T-helper 17 cell (primary cell): ENCODE data around the gene BCAS3. TPM values are rescaled to one million over a fixed set of nuclear protein-coding genes. Genes with fewer than 3 reads are reported as not detected.
"Not testable (repeated sequence)": the region's sequence is repeated elsewhere in the genome, so short reads cannot be mapped to it uniquely, and the experiment has no call there.

ENCODE experiments used
- ATAC-seq: fragments of 150-1000 bp; cut with Tn5 transposase; 2 replicates; pipeline ENCODE4 v1.10.0; 2021; ENCODE audit warnings: mild to moderate bottlenecking, moderate library complexity
- DNase-seq, 3 donors: peaks; one replicate each; pipeline versions ENCODE4 v3.0.0 to v3.0.0-alpha.2; 2020 to 2021
- H3K9me3 ChIP-seq: one replicate; pipeline ENCODE4 v1.7.0; 2013; ENCODE audit warnings: low read length, mild to moderate bottlenecking; ENCODE audit not compliant: control insufficient read depth, poor library complexity, severe bottlenecking
- H3K27ac Mint-ChIP-seq: one replicate; pipeline ENCODE4 v1.8.0; 2022; ENCODE audit warnings: mild to moderate bottlenecking, moderate library complexity, mixed read lengths
- H3K27me3 Mint-ChIP-seq: one replicate; pipeline ENCODE4 v1.8.0; 2022; ENCODE audit warnings: mixed read lengths
- H3K36me3 Mint-ChIP-seq: one replicate; pipeline ENCODE4 v1.8.0; 2022; ENCODE audit warnings: low read depth, mixed read lengths
- H3K4me1 Mint-ChIP-seq: one replicate; pipeline ENCODE4 v1.8.0; 2022; ENCODE audit warnings: mild to moderate bottlenecking, mixed read lengths
- H3K4me3 Mint-ChIP-seq: one replicate; pipeline ENCODE4 v1.8.0; 2022; ENCODE audit warnings: mild to moderate bottlenecking, moderate library complexity, mixed read lengths
- total RNA-seq, 4 donors: library from RNA in 2 of 4; stranded (reverse) in 2 of 4; gene quantifications; one replicate each; pipeline ENCODE4 v1.2.3 and lab custom pipeline; 2022 to 2026

The BCAS3 gene
- total RNA-seq, 2 donors from 2014 or later, result 39.0 to 50.0 TPM

DNA sequence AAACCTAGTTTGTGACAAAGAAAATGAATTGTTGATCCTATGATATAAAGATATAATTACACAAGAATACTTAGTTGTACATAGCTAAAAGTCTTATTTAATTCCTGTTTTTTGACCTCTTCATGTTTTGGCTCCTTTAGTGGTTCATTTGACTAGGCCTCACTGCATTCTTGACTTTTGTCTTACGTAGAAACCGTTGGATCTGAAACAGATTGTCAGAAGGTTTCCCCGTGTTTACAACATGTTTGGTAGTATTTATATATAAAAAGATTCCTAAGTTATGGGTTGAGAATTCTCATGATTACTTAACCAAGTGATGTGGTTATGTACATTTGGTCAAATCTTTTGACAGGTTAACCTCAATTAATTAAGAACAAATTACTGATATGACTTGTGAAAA is 162.8 kb downstream of the BCAS3 start:
- ATAC-seq, result no peak
- no peaks in the 10 kb centered on the region for H3K9me3 ChIP-seq
- peaks cover 5% of the 10 kb centered on the region for H3K4me1 Mint-ChIP-seq
- no peaks in the 10 kb centered on the region for H3K27me3 Mint-ChIP-seq
- no peak overlapping the region for H3K27ac Mint-ChIP-seq
- H3K4me3 Mint-ChIP-seq, result no peak overlapping the region
- H3K36me3 Mint-ChIP-seq, result no peaks in the 10 kb centered on the region
- DNase-seq, result no peak

DNA sequence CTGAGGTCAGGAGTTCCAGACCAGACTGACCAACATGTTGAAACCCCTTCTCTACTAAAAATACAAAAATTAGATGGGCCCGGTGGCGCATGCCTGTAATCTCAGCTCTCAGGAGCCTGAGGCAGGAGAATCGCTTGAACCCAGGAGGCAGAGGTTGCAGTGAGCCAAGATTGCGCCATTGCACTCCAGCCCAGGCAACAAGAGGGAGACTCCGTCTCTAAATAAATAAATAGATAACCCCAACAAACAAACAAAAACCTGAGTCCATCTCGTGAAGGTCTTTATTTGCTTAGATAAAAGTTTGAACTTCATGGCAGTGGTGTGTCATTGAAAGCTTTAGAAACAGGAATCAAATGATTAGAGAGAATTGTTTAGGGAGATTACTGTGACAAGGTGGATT is 167.4 kb downstream of the BCAS3 start:
- H3K4me3 Mint-ChIP-seq, result no peak overlapping the region

DNA sequence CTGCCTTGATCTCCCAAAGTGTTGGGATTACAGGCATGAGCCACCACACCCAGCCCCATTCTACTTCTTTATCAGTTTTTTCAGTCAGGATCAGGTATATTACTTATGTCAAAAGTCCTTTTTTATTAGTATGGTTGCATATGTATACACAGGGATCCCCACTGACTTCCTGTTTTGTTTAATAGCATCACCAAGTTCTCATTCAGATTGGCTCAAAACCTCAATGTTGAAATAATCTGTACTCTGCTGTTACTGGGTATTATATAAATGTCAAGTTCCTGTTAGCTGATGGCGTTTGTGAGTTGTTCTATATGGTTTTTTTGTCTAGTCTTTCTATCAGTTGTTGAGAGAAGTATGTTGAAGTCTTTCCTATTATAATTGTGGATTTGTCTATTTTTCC is 168.5 kb downstream of the BCAS3 start:
- H3K27ac Mint-ChIP-seq, result peak overlapping the region; percentile 49
- no peaks in the 10 kb centered on the region for H3K27me3 Mint-ChIP-seq
- H3K36me3 Mint-ChIP-seq, result no peaks in the 10 kb centered on the region
- no peak overlapping the region for H3K4me3 Mint-ChIP-seq
- no peaks in the 10 kb centered on the region for H3K9me3 ChIP-seq
- H3K4me1 Mint-ChIP-seq, result peaks cover 3% of the 10 kb centered on the region
- DNase-seq (no peak), ATAC-seq (no peak)

More for the DNA sequence above, 167.4 kb downstream of the BCAS3 start:
- Mint-ChIP-seq H3K27ac (no peak overlapping the region), H3K36me3 (no peaks in the 10 kb centered on the region), H3K27me3 (no peaks in the 10 kb centered on the region), H3K4me1 (peaks cover 3% of the 10 kb centered on the region)
- no peak for ATAC-seq
- H3K9me3 ChIP-seq, result no peaks in the 10 kb centered on the region
- DNase-seq, result no peak

DNA sequence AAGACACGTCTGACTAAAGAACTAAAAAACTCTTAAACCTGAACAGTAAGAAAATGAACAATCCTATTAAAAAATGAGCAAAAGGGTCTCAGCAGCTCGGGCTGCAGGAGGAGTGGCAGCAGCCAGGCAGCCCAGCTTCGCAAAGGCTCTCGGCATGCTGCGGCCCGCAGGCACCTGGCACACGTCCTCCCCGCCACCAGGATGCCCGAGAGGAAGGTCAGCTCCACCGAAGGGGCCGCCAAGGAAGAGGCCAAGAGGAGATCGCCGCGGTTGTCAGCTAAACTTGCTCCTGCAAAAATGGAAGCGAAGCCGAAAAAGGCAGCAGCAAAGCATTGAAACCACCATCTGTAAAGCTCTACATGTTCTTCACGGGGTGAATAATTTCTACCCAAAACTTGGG is 173.5 kb downstream of the BCAS3 start:
- no peak for DNase-seq
- Mint-ChIP-seq H3K4me1 (no peaks in the 10 kb centered on the region), H3K36me3 (no peaks in the 10 kb centered on the region)

DNA sequence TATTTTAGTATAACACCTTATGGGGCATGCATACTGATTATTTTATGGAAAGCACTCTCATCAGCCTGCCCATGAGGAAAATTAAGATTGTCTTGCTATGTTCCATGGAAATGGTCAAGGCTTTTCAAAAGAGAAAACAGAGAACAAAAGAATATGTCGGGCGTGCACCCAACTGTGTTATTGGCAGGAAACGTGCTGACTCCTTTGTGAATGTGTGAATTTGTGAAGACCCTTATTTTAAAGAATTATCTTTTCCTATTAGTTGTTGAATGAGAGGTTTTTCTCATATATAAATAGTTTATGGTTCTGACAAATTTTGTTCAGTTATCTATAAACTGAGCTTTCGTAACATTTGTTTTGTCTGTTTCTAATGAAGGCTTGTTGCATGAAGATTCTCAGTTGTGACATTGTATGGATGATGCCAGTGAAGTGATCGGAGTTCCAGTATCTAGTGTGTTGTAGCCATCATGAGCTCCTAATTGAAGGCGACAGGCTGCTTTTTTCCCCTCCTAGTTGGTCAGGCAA is 180.0 kb downstream of the BCAS3 start:
- peaks cover 3% of the 10 kb centered on the region for H3K4me1 Mint-ChIP-seq
- ATAC-seq, result no peak
- H3K4me3 Mint-ChIP-seq, result no peak overlapping the region
- H3K9me3 ChIP-seq, result no peaks in the 10 kb centered on the region
- H3K36me3 Mint-ChIP-seq, result peaks cover 2% of the 10 kb centered on the region
- no peak for DNase-seq
- no peaks in the 10 kb centered on the region for H3K27me3 Mint-ChIP-seq
- H3K27ac Mint-ChIP-seq, result no peak overlapping the region

More for the DNA sequence above, 173.5 kb downstream of the BCAS3 start:
- Mint-ChIP-seq H3K27ac (no peak overlapping the region), H3K27me3 (no peaks in the 10 kb centered on the region), H3K4me3 (no peak overlapping the region)
- no peaks in the 10 kb centered on the region for H3K9me3 ChIP-seq
- no peak for ATAC-seq

DNA sequence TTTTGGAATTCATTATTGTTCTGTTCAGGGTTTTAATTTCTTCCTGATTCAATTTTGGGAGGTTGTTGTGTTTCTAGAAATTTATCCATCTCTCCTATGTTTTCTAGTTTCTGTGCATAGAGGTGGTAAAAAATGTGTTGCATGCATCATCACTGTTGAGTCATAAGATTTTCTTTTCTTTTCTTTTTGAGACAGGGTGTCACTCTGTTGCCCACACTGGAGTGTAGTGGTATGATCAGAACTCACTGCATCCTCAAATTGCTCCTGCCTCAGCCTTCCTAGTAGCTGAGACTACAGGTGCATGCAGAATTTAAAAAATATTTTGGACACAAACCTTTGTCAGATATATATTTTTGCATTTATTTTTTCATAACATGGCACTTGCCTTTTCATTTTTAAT is 184.8 kb downstream of the BCAS3 start:
- ATAC-seq, result no peak

DNA sequence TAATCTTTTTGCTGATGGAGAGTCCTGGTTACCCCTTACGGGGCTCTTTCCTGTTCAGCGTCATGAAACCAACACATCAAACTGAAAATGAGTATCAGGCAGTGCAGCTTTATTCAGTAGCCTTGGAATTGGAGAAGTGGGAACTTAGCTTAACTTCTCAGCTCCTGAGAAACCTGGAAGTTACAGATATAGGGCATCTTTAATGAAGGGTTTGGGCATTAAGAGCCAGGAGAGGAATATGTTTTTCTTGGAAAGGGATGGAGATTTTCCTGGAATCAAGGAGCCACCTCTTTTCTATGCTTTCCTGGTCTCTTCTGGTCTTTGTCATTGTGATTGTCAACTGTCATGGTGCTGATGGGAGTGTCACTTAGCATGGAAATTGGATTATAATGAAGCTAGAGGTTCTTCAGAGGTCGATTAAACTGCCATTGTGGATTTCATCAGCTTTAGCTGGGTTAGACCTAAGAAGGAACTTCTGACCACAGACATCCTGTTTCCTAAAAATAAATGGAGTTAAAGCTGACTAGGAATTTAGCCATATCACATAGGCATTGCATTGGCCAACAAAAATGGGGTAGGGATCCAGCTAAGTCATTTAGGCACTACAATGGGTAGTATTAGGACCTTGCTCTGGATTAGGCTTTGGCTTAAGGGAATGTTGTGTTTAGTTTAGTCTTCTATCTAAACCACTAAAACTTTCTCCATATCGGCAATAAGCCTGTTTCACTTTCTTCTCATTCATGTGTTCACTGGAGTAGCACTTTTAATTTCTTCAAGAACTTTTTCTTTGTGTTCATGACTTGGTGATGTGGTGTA is 186.4 kb downstream of the BCAS3 start:
- peak overlapping the region; percentile 22 for H3K4me3 Mint-ChIP-seq

More for the DNA sequence above, 184.8 kb downstream of the BCAS3 start:
- no peak for DNase-seq
- Mint-ChIP-seq H3K27me3 (no peaks in the 10 kb centered on the region), H3K27ac (no peak overlapping the region), H3K36me3 (peaks cover 2% of the 10 kb centered on the region), H3K4me3 (no peak overlapping the region), H3K4me1 (peaks cover 15% of the 10 kb centered on the region)
- H3K9me3 ChIP-seq, result no peaks in the 10 kb centered on the region

DNA sequence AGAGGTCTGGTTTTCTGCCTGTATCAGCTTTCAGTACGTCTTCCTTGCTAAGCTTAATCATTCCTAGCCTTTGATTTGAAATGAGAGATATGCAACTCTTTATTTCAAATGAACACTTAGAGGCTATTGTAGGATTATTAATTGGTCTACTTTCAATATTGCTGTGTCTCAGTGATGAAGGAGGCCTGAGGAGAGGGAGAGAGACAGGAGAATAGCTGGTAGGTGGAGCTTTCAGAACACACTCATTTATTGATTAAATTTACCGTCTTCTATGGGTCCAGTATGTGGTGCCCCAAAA is 187.0 kb downstream of the BCAS3 start:
- Mint-ChIP-seq H3K27ac (peak overlapping the region; percentile 78), H3K4me1 (peaks cover 11% of the 10 kb centered on the region), H3K27me3 (no peaks in the 10 kb centered on the region), H3K36me3 (peaks cover 2% of the 10 kb centered on the region), H3K4me3 (peak overlapping the region; percentile 46)
- no peaks in the 10 kb centered on the region for H3K9me3 ChIP-seq
- DNase-seq (no peak), ATAC-seq (no peak)

More for the DNA sequence above, 186.4 kb downstream of the BCAS3 start:
- DNase-seq (no peak), ATAC-seq (no peak)
- Mint-ChIP-seq H3K4me1 (peaks cover 11% of the 10 kb centered on the region), H3K36me3 (no peaks in the 10 kb centered on the region), H3K27me3 (no peaks in the 10 kb centered on the region), H3K27ac (peak overlapping the region; percentile 78)
- H3K9me3 ChIP-seq, result no peaks in the 10 kb centered on the region

DNA sequence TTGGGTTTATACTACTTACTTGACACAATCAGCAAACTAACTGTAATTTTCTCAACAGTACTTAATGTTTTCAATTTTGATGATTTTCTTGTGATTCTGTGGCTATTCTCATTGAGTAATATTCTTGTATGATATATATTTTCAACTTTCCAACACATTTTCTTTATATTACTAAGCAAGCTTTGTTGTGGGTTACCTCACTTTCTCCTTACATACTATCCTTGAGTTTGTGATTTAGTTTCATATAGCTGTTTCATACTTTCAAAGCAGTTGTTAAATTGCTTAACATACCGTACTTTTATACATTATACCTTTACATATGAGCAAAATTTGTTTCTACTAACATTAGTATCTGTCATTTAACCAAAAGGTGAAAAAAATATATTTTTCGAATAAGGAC is 197.1 kb downstream of the BCAS3 start:
- peaks cover 7% of the 10 kb centered on the region for H3K36me3 Mint-ChIP-seq
- DNase-seq, result no peak
- ATAC-seq, result no peak
- no peaks in the 10 kb centered on the region for H3K4me1 Mint-ChIP-seq
- no peak overlapping the region for H3K27ac Mint-ChIP-seq
- H3K9me3 ChIP-seq, result no peaks in the 10 kb centered on the region
- H3K4me3 Mint-ChIP-seq, result no peak overlapping the region
- no peaks in the 10 kb centered on the region for H3K27me3 Mint-ChIP-seq

DNA sequence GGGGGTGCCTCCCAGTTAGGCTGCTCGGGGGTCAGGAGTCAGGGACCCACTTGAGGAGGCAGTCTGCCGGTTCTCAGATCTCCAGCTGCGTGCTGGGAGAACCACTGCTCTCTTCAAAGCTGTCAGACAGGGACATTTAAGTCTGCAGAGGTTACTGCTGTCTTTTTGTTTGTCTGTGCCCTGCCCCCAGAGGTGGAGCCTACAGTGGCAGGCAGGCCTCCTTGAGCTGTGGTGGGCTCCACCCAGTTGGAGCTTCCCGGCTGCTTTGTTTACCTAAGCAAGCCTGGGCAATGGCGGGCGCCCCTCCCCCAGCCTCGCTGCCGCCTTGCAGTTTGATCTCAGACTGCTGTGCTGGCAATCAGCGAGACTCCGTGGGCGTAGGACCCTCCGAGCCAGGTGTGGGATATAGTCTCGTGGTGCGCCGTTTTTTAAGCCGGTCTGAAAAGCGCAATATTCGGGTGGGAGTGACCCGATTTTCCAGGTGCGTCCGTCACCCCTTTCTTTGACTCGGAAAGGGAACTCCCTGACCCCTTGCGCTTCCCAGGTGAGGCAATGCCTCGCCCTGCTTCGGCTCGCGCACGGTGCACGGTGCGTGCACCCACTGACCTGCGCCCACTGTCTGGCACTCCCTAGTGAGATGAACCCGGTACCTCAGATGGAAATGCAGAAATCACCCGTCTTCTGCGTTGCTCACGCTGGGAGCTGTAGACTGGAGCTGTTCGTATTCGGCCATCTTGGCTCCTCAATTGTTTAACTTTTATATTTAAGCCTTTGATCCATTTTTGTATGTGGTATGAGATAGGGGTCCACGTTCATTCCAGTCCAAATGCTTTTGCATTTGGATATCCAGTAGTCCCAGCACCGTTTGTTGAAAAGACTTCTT is 209.3 kb downstream of the BCAS3 start:
- peak overlapping the region; percentile 39 for H3K4me3 Mint-ChIP-seq
- DNase-seq, ATAC-seq: not testable (repeated sequence)

DNA sequence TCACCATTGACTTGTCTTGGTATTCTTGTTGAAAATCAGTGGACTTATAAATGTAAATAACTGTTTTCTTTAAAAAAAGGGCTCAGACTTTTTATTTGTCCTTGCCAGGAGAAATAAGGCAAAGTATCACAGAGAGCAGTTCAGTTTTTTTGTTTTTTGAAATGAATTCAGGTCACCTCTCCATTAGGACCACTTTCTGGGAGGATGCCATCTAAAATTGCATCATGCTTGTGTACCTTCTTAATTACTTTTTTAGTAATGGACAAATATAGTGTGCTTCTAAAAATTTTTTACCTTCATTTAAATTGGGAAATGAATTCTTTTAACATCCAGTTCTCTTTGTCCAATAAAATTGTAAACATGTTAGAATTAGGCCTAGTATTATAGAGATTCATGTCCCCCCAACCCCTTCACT is 210.0 kb downstream of the BCAS3 start:
- H3K36me3 Mint-ChIP-seq, result no peaks in the 10 kb centered on the region
- no peaks in the 10 kb centered on the region for H3K27me3 Mint-ChIP-seq
- H3K27ac Mint-ChIP-seq, result no peak overlapping the region
- no peaks in the 10 kb centered on the region for H3K9me3 ChIP-seq
- no peaks in the 10 kb centered on the region for H3K4me1 Mint-ChIP-seq
- no peak overlapping the region for H3K4me3 Mint-ChIP-seq
- DNase-seq (no peak), ATAC-seq (no peak)

More for the DNA sequence above, 209.3 kb downstream of the BCAS3 start:
- not testable (repeated sequence) for H3K9me3 ChIP-seq, H3K27ac Mint-ChIP-seq, H3K4me1 Mint-ChIP-seq, H3K36me3 Mint-ChIP-seq, H3K27me3 Mint-ChIP-seq

DNA sequence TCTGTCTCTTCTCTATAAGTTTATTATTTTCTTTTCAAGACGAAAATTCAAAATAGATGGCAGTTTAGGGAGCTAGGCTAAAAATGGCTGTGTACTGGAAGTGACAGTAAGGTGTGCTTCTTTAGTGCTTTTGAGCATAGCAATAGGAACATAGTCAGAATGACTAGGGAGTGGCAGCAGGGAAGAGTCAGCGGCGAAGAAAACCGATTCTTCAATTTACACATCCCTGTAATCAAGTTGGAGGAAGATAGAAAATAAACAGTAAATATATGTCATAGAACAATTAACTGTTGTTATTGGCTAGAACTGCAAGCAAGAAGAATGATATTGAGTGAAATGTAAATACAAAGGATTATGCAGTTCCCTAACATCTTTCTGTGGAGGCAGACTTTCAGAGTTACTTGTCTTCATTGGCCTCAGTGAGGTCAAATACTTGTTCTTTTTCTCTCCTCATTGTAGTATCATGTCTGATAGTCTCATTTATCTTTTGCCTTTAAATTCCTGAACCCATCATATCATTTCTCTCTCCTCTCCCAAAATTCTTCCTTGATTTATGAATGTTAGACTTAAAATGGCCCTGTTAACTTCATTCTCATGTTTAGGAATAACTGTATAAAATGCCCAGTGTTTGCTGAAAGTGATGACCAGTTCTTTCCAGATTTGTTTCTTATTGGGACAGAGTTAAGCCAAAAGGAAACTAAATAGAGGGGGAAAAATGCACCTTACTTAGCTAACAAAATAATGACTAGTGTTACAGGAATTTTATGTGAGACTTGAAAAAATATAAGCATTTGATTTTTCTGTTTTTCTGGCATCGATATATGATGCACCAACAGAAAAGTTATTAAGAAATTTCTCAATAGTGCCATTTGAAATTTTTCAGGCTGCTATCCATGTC is 211.4 kb downstream of the BCAS3 start:
- no peaks in the 10 kb centered on the region for H3K36me3 Mint-ChIP-seq
- no peak overlapping the region for H3K4me3 Mint-ChIP-seq
- DNase-seq (no peak), ATAC-seq (no peak)
- H3K27me3 Mint-ChIP-seq, result no peaks in the 10 kb centered on the region
- no peaks in the 10 kb centered on the region for H3K9me3 ChIP-seq
- H3K27ac Mint-ChIP-seq, result no peak overlapping the region
- no peaks in the 10 kb centered on the region for H3K4me1 Mint-ChIP-seq

DNA sequence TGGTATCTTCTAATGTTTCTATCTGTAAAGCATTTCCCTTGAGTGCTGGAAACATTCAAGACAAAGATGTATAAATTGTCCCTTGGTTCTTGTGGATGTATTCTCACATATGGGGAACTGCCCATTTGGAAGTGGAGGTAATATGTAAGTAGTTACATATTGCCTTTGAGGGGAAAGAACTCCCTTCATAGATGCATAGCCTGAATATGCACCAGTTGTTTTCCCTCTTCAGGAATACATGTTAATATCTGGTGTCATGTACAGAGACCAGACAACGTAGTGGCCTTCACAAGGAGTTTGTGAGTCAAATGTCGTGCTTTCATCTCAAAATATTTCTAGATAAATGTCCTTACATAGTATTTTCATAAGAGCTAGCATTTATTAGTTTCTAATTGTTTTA is 213.5 kb downstream of the BCAS3 start:
- ATAC-seq (no peak), DNase-seq (no peak)
- no peaks in the 10 kb centered on the region for H3K27me3 Mint-ChIP-seq
- H3K4me1 Mint-ChIP-seq, result no peaks in the 10 kb centered on the region
- H3K27ac Mint-ChIP-seq, result no peak overlapping the region
- H3K9me3 ChIP-seq, result no peaks in the 10 kb centered on the region
- H3K36me3 Mint-ChIP-seq, result peaks cover 6% of the 10 kb centered on the region
- H3K4me3 Mint-ChIP-seq, result no peak overlapping the region
